GF-D8 (cell line): Measurements from ENCODE around the gene HBG2.
"Not testable (repeated sequence)": the region's sequence is repeated elsewhere in the genome, so short reads cannot be mapped to it uniquely, and the experiment has no call there.

Experiments
- DNase-seq: peaks from one replicate; lab custom pipeline; 2025; lab: John Stamatoyannopoulos, UW

Gene HBG2

DNA sequence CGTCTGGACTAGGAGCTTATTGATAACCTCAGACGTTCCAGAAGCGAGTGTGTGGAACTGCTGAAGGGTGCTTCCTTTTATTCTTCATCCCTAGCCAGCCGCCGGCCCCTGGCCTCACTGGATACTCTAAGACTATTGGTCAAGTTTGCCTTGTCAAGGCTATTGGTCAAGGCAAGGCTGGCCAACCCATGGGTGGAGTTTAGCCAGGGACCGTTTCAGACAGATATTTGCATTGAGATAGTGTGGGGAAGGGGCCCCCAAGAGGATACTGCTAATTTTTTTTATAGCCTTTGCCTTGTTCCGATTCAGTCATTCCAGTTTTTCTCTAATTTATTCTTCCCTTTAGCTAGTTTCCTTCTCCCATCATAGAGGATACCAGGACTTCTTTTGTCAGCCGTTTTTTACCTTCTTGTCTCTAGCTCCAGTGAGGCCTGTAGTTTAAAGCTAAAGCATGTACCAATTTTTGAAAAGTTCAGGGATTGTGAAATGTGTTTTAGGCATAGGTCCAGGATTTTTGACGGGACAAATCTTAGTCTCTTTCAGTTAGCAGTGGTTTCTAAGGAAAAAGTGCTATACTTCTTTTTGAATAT lies 4.7 kb downstream of the HBG2 start, which contains the start of gene HBG1:
Gene HBG1 (minus strand): TSS at position 51 of the 590 bp plus-strand sequence. CDS start 53 bp downstream, outside the sequence.
- not testable (repeated sequence) for DNase-seq

DNA sequence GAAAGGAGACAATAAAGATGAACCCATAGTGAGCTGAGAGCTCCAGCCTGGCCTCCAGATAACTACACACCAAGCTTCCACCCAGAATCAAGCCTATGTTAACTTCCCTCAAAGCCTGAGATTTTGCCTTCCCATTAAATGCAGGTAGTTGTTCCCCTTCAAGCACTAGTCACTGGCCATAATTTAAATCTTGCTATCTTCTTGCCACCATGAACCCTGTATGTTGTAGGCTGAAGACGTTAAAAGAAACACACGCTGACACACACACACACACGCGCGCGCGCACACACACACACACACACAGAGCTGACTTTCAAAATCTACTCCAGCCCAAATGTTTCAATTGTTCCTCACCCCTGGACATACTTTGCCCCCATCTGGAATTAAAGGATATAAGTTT lies 6.1 kb downstream of the HBG2 start:
- not testable (repeated sequence) for DNase-seq

DNA sequence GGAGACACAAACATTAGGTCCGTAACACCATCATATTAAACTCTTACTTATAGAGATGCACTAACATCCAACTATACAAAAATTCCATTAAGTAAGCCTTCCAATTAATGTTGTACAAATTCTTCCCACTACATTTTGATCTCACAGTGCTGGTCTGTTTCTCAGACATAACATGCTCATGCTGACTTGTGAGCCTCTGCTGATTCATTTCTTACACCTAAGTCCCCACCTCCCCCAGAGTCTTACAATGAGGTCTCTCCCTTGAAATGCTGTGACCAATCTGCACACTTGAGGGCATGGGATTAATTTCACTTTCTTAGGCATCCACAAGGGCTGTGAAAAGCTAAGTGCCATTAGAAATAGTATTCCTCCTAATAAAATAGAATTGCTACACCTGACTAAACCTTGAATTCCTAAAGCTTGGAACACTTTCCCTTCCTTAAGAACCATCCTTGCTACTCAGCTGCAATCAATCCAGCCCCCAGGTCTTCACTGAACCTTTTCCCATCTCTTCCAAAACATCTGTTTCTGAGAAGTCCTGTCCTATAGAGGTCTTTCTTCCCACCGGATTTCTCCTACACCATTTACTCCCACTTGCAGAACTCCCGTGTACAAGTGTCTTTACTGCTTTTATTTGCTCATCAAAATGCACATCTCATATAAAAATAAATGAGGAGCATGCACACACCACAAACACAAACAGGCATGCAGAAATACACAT lies 6.9 kb downstream of the HBG2 start:
- DNase-seq: no peak

DNA sequence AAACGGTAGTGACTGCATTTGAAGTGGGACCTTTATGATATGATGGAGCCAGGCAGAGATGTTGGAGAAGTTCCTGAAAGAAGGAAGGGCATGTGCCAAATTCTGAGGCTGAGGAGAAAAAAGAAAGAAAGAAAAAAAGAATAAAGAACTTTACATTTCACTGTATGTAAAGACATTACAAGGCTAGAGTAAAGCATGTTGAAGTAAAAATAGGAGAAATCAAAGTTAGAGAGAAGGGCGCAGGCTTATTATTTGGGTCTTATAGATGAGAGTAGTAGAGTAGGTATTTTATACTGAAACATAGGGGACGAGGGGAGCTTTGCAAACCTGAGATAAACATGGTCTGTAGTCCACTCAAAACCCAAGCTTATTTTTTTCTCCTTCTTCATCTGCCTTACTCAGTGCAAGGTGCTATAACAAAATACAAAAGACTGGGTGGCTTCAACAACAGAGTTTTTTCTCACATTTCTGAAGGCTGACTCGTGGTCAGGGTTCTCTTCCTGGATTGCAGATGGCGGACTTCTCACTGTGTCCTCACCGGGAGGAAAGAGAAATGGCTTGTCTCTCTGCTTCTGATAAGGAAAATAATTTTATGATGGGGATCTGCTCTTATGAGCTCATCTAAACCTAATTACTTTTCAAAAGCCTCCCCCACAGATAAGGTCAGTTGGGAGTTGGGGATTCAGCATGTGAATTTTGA lies 7.7 kb downstream of the HBG2 start:
- no peak for DNase-seq

DNA sequence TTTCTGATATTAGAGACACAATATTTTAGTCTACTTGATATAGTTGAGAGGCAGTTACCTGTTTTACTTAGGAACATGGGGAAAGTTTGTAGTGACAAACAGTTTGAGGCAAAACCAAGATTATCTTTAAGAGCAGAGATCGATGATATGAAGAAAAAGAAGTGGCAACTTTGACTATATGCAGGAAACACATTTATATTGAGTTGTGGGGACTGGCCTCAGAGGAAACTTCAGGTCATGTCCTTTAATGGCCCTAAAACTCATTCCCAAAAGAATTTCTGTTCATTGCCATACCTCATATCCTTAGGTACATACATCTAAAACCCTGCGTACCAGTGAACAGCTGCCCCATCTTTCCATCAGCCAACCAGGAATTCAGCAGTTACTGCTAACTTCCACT lies 9.4 kb downstream of the HBG2 start:
- no peak for DNase-seq

DNA sequence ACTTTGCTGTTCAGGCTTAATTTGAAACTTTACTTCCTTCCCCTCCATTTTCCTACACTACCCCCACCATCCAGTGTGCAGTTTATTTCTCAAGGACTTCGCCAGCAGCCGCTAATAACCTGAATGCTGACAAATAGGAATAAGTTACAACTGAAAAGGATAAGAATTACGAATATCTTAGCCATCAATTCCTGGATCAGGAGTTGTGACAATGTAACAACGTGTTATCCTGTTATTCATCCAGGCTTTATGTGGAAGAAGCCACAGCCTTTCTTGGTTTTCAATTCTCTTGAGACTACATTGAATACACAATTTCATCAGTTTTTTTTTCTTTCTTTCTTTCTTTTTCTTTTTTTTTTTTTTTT lies 10.8 kb downstream of the HBG2 start:
- no peak for DNase-seq

DNA sequence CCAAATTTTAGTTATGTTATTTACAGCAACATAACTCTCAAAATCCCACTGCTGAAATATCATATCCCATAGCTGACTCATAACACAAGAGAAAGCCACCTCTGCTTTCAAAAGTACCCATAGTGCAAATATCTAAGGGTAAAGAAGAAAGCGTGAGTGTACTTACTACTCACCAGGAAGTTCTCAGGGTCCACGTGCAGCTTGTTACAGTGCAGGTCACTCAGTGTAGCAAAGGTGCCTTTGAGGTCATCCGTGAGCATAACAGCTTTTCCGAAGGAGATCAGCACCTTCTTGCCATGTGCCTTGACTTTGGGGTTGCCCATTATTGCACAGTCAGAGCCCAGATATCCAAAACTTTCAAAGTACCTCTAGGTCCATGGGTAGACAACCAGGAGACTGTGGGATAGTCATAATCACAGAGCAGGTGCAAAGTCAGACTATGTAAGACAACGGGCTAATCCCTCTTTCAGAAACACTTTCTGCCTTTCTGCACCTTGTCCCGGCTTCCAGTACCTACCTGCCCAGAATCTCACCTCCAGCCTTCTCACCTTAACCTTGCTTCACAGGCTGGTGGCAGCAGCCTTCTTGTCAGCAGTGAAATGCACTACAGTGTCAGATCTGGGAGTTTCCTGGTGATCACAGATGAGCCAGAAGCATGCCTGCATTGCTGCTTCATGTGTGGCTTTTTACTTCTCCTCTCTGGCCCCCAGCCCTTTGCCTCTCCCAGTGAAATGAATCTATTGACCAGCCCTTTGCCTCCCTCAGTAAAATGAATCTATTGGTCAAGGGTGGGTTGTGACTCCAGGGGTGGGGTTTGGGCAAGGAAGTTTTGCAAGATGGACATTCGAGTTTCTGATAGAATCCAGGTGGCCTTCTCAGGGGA lies 11.4 kb downstream of the HBG2 start:
- DNase-seq: no peak

DNA sequence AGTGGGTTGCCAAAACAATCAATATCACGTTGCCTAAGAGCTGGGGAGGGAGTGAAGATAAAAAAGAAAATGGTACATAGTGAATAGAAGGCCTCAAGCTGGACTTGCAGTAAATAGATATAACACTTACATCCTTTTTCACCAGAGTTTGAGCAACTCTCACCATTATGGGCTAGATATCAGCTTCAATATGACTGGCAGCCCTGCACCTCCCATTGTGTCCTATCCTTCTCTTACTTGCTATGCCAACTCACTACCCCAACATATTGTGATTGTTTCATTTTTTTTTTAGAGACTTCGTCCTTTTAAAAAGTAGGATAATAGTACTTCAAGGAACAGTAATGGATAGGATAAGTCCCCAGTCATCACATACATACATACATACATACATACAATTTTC lies 12.4 kb downstream of the HBG2 start:
- DNase-seq: no peak

DNA sequence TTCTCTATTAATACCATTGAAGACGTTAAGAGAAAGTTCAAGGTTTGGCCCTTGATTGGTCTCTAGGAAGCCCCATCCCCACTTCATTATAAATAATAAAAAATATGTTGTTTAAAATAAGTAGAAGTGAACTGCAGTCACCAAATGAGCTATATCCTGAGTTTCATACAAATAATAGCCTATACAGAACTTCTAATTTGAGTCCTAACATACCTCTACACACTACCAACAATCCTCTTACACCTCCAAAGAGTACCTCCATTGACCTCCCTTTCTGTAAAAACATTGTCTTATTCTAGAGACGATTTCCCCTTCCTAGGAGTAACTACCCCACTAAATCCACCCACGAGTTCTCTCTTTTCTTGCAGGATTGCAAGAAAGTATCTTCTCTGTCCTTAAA lies 13.1 kb downstream of the HBG2 start:
- no peak for DNase-seq

DNA sequence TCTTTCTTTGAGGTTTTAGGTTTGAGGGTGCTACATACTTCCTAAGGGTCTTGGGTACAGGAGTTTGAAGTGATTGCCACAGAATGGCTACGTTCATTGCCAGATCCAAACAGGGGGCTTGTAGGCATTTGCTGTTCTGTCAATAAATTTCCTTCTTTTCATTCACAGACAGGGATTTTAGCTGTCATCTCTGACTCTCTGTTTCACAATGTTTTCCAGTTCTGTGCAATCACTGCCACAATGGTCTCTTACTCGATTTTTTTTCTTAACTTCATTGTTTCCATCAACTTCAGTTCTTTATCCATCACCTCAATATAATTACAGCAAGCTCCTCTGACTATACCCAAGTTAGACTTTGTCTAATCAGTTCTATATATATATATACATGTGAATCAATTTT lies 14.1 kb downstream of the HBG2 start:
- no peak for DNase-seq

DNA sequence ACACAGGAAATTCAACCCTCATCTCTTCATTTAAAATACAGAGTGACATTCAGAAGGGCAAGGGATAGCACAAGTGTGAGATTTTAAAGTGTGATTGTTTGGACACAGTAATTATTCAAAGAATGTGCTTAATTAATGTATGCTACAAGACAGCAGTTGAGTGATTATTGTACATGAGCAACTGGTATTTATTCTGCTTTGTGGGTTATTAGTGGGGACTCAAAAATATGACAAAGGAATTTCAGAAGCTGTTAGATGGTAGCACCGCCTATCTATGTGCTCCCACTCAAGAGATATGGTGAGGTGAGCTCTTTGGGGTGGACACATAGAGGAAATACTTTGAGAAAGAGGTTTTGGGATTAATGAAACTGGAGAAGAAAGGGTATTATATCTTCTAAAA lies 14.5 kb downstream of the HBG2 start:
- no peak for DNase-seq

DNA sequence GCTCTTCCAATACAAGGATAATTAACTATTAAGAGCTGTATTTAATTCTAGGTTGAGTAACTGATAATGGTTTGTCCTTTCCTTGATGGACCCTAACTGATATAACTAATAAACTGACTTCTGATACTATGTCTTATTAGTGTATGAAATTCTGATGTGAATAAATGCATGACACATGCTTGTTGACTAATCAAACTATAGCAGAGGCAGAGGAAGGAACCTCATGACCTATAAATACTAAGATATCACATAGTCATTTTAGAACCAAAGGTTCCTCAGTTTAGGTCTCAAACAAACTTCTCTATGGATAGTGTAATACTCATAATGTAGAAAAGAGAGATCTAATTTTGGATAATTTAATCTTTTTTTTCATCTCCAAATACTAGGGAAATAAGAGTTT lies 15.5 kb downstream of the HBG2 start:
- DNase-seq: no peak

DNA sequence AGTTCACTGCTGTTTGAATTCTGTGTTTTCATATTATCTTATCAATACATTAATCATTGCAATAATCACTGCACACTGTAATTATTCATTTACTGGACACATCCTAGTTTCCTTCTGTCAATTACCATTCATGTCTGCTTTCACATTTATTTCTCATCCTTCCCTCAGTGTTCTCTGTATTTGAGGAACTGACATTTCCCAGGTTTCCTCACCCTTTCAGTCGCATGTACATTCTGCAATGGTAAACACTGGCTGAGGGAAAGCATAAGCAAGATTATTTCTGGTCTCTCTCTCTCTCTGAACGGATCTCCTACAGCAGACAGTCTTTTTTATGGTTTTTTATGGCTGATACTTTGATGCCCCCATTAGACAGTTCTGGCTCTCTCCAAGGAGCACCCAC lies 16.1 kb downstream of the HBG2 start:
- DNase-seq: no peak

DNA sequence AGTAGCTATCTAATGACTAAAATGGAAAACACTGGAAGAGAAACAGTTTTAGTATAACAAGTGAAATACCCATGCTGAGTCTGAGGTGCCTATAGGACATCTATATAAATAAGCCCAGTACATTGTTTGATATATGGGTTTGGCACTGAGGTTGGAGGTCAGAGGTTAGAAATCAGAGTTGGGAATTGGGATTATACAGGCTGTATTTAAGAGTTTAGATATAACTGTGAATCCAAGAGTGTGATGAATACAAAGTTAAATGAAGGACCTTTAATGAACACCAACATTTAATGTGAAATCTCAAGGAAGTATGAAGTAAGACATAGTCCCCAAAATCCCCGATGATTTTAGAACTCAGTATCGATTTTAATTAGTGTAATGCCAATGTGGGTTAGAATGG lies 17.2 kb downstream of the HBG2 start:
- DNase-seq: no peak

DNA sequence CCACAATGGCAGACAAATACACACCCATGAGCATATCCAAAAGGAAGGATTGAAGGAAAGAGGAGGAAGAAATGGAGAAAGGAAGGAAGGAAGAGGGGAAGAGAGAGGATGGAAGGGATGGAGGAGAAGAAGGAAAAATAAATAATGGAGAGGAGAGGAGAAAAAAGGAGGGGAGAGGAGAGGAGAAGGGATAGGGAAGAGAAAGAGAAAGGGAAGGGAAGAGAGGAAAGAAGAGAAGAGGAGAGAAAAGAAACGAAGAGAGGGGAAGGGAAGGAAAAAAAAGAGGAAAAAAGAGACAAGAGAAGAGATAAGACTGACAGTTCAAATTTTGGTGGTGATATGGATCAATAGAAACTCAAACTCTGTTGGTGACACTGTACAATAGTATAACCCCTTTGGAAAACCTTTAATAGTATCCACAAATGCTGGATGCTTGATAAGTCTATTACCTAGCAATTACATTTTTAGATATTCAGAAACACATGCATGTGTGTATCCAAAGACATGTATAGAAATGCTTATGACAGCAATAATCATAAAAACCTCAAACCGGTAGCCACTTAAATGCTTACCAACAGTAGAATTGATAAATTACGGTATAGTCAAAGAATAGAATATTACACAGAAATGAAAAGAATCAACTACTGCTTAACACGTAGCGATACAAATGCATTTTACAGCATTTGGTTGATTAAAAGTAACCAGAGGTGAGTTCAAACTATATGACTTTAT lies 19.1 kb downstream of the HBG2 start:
- DNase-seq: no peak

DNA sequence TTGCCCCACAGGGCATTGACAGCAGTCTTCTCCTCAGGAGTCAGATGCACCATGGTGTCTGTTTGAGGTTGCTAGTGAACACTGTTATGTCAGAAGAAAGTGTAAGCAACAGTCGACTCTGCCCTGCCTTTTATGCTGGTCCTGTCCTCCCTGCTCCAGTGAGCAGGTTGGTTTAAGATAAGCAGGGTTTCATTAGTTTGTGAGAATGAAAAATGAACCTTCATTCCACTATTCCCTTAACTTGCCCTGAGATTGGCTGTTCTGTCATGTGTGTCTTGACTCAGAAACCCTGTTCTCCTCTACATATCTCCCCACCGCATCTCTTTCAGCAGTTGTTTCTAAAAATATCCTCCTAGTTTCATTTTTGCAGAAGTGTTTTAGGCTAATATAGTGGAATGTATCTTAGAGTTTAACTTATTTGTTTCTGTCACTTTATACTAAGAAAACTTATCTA lies 20.2 kb downstream of the HBG2 start, which contains the start of gene HBD:
Gene HBD (minus strand): TSS at position 103 of the 454 bp plus-strand sequence. CDS start 50 bp downstream, at position 53.
- DNase-seq: no peak

DNA sequence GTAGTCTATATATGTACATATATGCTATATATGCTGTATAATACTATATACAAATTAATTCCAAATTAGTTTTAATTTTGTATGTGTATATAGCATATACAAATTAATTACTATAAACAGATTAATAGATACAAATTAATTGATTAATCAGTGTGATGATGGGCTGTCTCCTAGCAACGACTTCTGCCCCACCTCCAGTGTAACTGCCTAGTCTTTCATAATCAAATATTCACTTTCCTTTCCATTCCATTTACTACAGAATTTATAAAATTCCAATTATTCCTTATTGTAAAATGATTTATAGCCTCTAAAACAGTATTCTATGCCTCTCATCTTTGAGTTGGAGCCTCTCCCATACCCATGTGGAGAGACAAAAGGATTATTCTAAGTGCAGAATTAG lies 21.3 kb downstream of the HBG2 start:
- DNase-seq: no peak

DNA sequence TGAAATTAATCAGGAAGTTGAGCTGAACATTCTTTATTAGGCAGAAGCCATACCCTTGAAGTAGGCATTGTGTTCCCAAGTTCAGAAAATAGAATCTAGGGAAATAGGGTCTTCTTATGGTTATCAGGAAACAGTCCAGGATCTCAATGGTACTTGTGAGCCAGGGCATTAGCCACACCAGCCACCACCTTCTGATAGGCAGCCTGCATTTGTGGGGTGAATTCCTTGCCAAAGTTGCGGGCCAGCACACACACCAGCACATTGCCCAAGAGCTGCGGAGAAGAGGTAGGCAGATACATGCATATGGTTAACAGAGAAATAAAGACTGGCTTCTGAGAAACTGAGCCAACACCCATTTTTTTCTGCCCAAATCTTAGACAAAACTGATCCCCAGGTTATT lies 21.8 kb downstream of the HBG2 start:
- DNase-seq: no peak

DNA sequence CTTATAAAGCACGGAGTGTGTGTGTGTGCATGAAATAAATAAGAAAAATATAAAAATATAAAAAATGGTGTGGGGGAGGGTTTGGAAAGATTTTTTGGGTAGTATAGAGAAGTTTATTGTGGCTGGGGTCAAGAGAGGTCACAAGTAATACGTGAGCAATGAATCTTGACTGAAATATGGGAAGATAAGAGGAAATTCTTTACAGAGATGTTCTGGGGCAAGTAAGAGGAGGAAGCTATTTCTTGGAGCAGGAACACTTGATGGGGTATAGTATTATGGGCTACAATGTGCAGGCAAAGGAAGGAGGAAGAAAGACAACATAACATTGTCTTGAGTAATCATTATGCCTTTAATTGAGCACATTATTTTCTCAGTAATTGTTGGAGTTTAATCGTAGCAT lies 22.4 kb downstream of the HBG2 start:
- DNase-seq: no peak

DNA sequence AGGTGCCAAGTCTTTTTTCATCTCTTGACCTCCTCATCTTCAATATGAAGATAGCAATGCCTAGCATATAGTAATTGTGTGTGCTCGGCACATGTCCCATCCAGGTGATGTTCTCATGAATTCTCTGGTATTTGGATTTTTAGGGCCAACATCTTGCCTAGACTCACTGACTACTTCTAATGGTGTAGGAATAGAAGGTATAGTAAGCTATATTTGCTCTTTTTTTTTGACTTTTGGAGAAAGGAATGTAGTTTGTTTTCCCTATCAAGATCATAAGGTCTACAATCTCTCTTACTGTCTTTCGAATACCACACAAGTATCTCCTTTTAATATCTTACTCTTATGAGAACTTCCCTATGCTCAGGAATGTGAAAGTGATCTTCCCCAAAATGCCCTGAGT lies 23.5 kb downstream of the HBG2 start:
- no peak for DNase-seq

DNA sequence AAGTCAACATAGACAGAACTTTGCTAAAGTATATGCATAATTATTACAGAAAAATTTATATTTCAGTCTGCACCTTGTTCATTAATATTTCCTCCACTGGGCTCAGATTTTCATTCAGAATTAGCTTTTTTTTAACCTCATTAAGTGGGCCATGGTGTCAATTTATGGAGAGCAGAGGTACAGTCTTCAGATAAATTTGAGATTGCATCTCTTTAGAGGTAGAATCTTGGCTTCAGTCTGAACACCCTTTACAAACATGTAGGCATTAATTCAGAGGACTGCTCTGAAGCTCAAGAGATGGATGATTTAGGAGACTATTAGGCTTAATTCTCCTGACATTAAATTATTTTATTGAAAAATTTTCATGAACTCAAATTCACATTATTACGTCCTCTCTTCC lies 24.3 kb downstream of the HBG2 start:
- DNase-seq: no peak

DNA sequence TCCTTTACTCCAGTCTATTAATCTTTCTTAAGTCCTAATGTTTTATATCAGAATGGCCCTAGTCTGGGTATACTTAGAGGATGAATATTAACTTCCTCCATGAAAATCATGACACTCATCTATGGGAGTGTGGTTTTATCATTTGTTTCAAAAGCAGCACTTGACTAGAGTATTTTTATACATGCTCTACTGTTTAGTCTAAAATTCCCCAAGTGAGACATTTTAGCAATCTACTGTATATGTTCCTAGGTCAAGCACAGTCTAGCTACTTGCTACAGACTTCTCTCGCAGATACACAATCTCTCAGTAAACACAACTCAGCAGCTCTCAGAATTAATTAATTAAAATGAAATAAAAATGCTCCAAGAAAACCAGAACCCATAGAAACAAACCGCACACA lies 24.8 kb downstream of the HBG2 start:
- no peak for DNase-seq
